ENCODE results near the gene SND1. TPM values are rescaled to one million over a fixed set of nuclear protein-coding genes. Genes with fewer than 3 reads are reported as not detected.

SND1 gene
- total and polyA plus RNA-seq, 4 donors = 59.4 to 214 (median 84.1) TPM

DNA sequence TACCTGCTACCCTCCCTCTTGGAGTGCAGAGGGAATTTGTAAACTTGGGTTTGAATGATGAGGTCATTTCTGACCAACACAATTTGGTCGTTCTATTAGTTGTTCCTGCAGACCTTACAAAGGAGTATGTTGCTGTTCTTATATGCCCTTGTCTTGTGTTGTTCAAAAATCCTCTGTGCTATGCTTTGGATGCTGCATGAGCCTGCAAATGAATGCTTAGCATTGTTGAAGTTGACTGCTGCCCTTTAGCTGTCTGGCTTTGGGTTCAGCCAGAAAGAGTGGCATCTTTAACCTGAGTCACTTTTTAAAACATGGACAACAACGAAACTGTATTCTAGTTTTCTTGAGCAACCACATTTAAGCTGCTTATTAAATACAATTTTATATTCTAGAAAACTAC lies 80.3 kb downstream of the SND1 start:
- no peak overlapping the region for H3K27ac ChIP-seq (ENCODE audit: low read depth in 1 of 2, low read length in 2 of 2)
- no peaks in the 10 kb centered on the region for H3K4me1 ChIP-seq (ENCODE audit: control insufficient read depth in 4 of 4, insufficient read depth in 4 of 4, low read length in 3 of 4)
- H3K27me3 ChIP-seq (ENCODE audit: control insufficient read depth in 4 of 4, insufficient read depth in 4 of 4, low read length in 3 of 4) = no peaks in the 10 kb centered on the region
- 92% methylated on average over 2 of the region's 2 CpGs for WGBS
- no peak overlapping the region for H3K9ac ChIP-seq (ENCODE audit: low read depth in 1 of 2, low read length in 2 of 2)
- H3K4me3 ChIP-seq (ENCODE audit: low read depth in 1 of 3, low read length in 3 of 3) = no peak overlapping the region
- peaks cover 3 to 38% (median 29%) of the 10 kb centered on the region in 4 donors for H3K36me3 ChIP-seq (ENCODE audit: control insufficient read depth in 4 of 4, insufficient read depth in 3 of 4, low read depth in 1 of 4, low read length in 3 of 4)
- no peak for DNase-seq (ENCODE audit: low spot score)
- TF ChIP-seq YY1 (IDR thresholded peaks at IDR 0.05) (no peak), HNF4G (IDR thresholded peaks at IDR 0.05) (no peak), TAF1 (conservative IDR thresholded peaks at IDR 0.05) (no peak), ZBTB33 (IDR thresholded peaks at IDR 0.05) (no peak), REST (IDR thresholded peaks at IDR 0.05) (no peak), JUND (IDR thresholded peaks at IDR 0.05) (no peak), RAD21 (IDR thresholded peaks at IDR 0.05) (no peak), RXRA (IDR thresholded peaks at IDR 0.05) (no peak), FOXA2 (IDR thresholded peaks at IDR 0.05) (no peak), EGR1 (IDR thresholded peaks at IDR 0.05; ENCODE audit: low read depth in 2 of 2) (no peak), HNF4A (conservative IDR thresholded peaks at IDR 0.05) (no peak), SP1 (IDR thresholded peaks at IDR 0.05) (no peak), NR2F2 (IDR thresholded peaks at IDR 0.05) (no peak), FOXA1 (IDR thresholded peaks at IDR 0.05) (no peak), GABPA (IDR thresholded peaks at IDR 0.05 in 1 of 2, conservative IDR thresholded peaks at IDR 0.05 in 1 of 2) (no peak), CTCF (IDR thresholded peaks at IDR 0.05; ENCODE audit: low read depth, low read length, missing input control) (no peak)
- TF ChIP-seq, protein P1, sequence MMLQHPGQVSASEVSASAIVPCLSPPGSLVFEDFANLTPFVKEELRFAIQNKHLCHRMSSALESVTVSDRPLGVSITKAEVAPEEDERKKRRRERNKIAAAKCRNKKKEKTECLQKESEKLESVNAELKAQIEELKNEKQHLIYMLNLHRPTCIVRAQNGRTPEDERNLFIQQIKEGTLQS (IDR thresholded peaks at IDR 0.05) = no peak
- TF ChIP-seq, protein P2, sequence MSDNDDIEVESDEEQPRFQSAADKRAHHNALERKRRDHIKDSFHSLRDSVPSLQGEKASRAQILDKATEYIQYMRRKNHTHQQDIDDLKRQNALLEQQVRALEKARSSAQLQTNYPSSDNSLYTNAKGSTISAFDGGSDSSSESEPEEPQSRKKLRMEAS (IDR thresholded peaks at IDR 0.05) = no peak
- H3K9me3 ChIP-seq (ENCODE audit: control insufficient read depth in 4 of 4, low read length in 3 of 4) = no peaks in the 10 kb centered on the region

Data from liver (tissue), 9 donors.